PFSK-1 (cell line): ENCODE data around the gene TTYH1.

Experiments used
- FOXP2 ChIP-seq: optimal IDR thresholded peaks from 2 replicates; pipeline ENCODE3; 2011; ENCODE audit warnings: borderline replicate concordance, control low read depth, inconsistent platforms; ENCODE audit not compliant: insufficient read depth; ENCODE audit errors: extremely low read length, extremely low read depth
- POLR2AphosphoS5 ChIP-seq: IDR thresholded peaks from 2 replicates; pipeline ENCODE4 v1.6.1; 2012; ENCODE audit warnings: low read depth, mild to moderate bottlenecking, control low read depth, low read length, moderate library complexity
- REST ChIP-seq, 2 experiments: IDR thresholded peaks; 2 replicates each; pipeline versions ENCODE4 v1.6.1 to v1.8.0; 2011 to 2012; ENCODE audit warnings: low read depth in 2 of 2, low read length in 2 of 2, control low read depth in 1 of 2, inconsistent platforms in 1 of 2, mild to moderate bottlenecking in 1 of 2, moderate library complexity in 1 of 2; ENCODE audit not compliant: insufficient read depth in 1 of 2
- SIN3A ChIP-seq: IDR thresholded peaks from 2 replicates; pipeline ENCODE4 v1.6.1; 2012; ENCODE audit warnings: mild to moderate bottlenecking, low read length, moderate library complexity, borderline replicate concordance; ENCODE audit not compliant: insufficient read depth
- TAF1 ChIP-seq: IDR thresholded peaks from 2 replicates; pipeline ENCODE4 v1.6.1; 2012; ENCODE audit warnings: low read length, control low read depth, borderline replicate concordance; ENCODE audit not compliant: insufficient read depth

Gene TTYH1

GRCh38 chr19:54376610-54377285 is 38.5 kb upstream of the TTYH1 start:
- no peak for TF ChIP-seq REST (IDR thresholded peaks at IDR 0.05; ENCODE audit: insufficient read depth in 1 of 2, low read depth in 2 of 2, low read length in 2 of 2)
- TF ChIP-seq POLR2AphosphoS5 = no peak
- TF ChIP-seq SIN3A = no peak
- TF ChIP-seq TAF1 = no peak
- no peak for TF ChIP-seq FOXP2

GRCh38 chr19:54379187-54379678 is 36.0 kb upstream of the TTYH1 start:
- TF ChIP-seq REST (IDR thresholded peaks at IDR 0.05; ENCODE audit: insufficient read depth in 1 of 2, low read depth in 2 of 2, low read length in 2 of 2) (no peak), SIN3A (no peak), TAF1 (no peak), FOXP2 (no peak), POLR2AphosphoS5 (no peak)

- TF ChIP-seq TAF1 = no peak
- no peak for TF ChIP-seq SIN3A
- no peak for TF ChIP-seq POLR2AphosphoS5
- no peak for TF ChIP-seq FOXP2
- TF ChIP-seq REST (IDR thresholded peaks at IDR 0.05; ENCODE audit: insufficient read depth in 1 of 2, low read depth in 2 of 2, low read length in 2 of 2) = no peak
Measured at GRCh38 chr19:54380897-54381296, 34.4 kb upstream of the TTYH1 start.

GRCh38 chr19:54383330-54383729 is 31.9 kb upstream of the TTYH1 start:
- TF ChIP-seq FOXP2 = no peak
- no peak for TF ChIP-seq TAF1
- TF ChIP-seq POLR2AphosphoS5 = no peak
- TF ChIP-seq SIN3A = no peak
- no peak for TF ChIP-seq REST (IDR thresholded peaks at IDR 0.05; ENCODE audit: insufficient read depth in 1 of 2, low read depth in 2 of 2, low read length in 2 of 2)
